Thyroid gland (tissue), 4 donors: ENCODE data around the gene BRAT1. TPM values are rescaled to one million over a fixed set of nuclear protein-coding genes. Genes with fewer than 3 reads are reported as not detected.
A peak's percentile ranks its signal among the peaks of the same experiment; 100 is the strongest.

Experiments used
- DNase-seq, 2 donors: peaks; one replicate each; pipeline ENCODE4 v3.0.0-alpha.2; 2019
- H3K27ac ChIP-seq, 3 donors: fragments of 200-600 bp; sonication (generic); 1 replicate in 2 of 3; 2 replicates in 1 of 3; pipeline ENCODE4 v1.5.1; 2016 to 2019; ENCODE audit warnings: mild to moderate bottlenecking in 1 of 3, moderate library complexity in 1 of 3
- H3K27me3 ChIP-seq: fragments of 200-600 bp; sonication (generic); one replicate; pipeline ENCODE4 v1.5.1; 2019
- H3K36me3 ChIP-seq, 2 donors: fragments of 200-600 bp; sonication (generic); one replicate each; pipeline ENCODE4 v1.5.1; 2016 to 2019
- H3K4me1 ChIP-seq, 2 donors: fragments of 200-600 bp; sonication (generic); one replicate each; pipeline ENCODE4 v1.5.1; 2017 to 2019
- H3K4me3 ChIP-seq, 3 donors: fragments of 200-600 bp; sonication (generic); replicated peaks in 1 of 3; 1 replicate in 2 of 3; 2 replicates in 1 of 3; pipeline ENCODE4 v1.5.1; 2016; ENCODE audit warnings: mild to moderate bottlenecking in 1 of 3
- H3K9me3 ChIP-seq: fragments of 200-600 bp; sonication (generic); one replicate; pipeline ENCODE4 v1.5.1; 2017
- POLR2A ChIP-seq, 2 donors: fragments of 450-650 bp; IDR thresholded peaks; one replicate each; pipeline ENCODE4 v1.6.1; 2017; ENCODE audit warnings: antibody characterized with exemption in 2 of 2, mild to moderate bottlenecking in 2 of 2, moderate library complexity in 1 of 2
- WGBS, 2 donors: methylation state at CpG; one replicate each; pipeline ENCODE4 v1.1.5; 2017; 5-methylcytosine and 5-hydroxymethylcytosine counted together
- intact Hi-C: fragments of 100-400 bp; cut with DNase I; formaldehyde crosslinking; loops from one replicate; pipeline ENCODE4 v1.15.1; 2023
- total RNA-seq, 4 donors: library from RNA; depleted of rRNA; stranded (reverse); fragments of >200 nt; gene quantifications; one replicate each; pipeline ENCODE4 v1.2.3, GENCODE V29; 2016
- TF ChIP-seq, protein P1 (sequence below), 6 experiments: fragments of 200-600 bp in 3 of 6; fragments of 450-650 bp in 3 of 6; sonication (generic) in 3 of 6; IDR thresholded peaks; one replicate each; pipeline ENCODE4 v1.5.1; 2016 to 2019; ENCODE audit warnings: antibody characterized with exemption in 6 of 6, mild to moderate bottlenecking in 2 of 6, inconsistent platforms in 1 of 6, moderate library complexity in 1 of 6

Gene BRAT1
- total RNA-seq, 4 donors from 2014 or later: 37.2 to 51.8 (median 45.6) TPM

DNA sequence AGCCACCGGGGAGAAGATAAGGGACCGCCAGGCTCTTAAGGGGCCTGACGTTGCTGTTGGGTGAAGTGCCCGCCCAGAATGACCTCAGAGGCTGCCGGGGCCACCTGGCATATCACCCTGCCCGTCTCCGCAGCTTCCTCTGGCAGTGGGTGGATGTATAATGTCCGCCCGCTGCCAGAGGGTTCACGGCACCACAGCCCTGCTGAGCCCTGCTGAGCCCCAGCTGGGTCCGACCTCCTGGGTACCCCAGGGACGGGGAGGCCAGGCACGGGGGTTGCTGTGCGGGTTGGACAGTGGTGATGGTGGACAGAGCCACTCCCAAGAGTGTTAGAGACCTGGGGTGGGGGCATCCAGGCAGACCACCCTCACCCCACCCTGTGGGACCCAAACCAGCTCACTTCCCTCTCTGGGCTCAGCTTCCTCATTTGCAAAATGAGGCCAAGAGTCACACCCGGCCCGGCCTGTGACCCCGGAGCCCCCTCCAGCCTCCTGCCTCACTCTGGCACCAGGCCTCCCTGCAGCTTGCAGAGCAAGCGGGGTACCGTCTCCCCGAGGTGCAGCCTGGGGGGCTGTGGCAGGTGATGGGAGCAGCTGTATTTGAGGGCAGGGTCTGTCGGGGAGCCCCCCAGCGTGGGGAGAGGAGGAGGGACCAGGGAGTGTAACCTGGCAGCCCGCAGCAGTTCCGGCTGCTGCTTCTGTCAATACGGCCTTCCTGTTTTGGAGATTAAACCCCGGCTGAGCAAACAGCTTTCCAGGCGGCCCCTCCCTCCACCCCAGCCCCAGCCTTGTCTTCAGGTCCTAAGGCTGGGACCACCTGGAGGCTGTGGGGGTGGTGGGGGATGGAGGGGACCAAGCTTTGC, 44.2 kb downstream of the BRAT1 start:
- Histone ChIP-seq H3K27me3 (no peaks in the 10 kb centered on the region), H3K36me3 (no peaks in the 10 kb centered on the region), H3K4me3 (no peak overlapping the region), H3K9me3 (no peaks in the 10 kb centered on the region), H3K27ac (peak overlapping the region in 2 of 3 donors; percentile 30 to 38), H3K4me1 (peaks cover 0 to 45% of the 10 kb centered on the region in 2 donors)
- intact Hi-C loops: no loop called here
- no peak for DNase-seq
- TF ChIP-seq, protein P1, sequence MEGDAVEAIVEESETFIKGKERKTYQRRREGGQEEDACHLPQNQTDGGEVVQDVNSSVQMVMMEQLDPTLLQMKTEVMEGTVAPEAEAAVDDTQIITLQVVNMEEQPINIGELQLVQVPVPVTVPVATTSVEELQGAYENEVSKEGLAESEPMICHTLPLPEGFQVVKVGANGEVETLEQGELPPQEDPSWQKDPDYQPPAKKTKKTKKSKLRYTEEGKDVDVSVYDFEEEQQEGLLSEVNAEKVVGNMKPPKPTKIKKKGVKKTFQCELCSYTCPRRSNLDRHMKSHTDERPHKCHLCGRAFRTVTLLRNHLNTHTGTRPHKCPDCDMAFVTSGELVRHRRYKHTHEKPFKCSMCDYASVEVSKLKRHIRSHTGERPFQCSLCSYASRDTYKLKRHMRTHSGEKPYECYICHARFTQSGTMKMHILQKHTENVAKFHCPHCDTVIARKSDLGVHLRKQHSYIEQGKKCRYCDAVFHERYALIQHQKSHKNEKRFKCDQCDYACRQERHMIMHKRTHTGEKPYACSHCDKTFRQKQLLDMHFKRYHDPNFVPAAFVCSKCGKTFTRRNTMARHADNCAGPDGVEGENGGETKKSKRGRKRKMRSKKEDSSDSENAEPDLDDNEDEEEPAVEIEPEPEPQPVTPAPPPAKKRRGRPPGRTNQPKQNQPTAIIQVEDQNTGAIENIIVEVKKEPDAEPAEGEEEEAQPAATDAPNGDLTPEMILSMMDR (IDR thresholded peaks at IDR 0.05): no peak
- no peak for TF ChIP-seq POLR2A (IDR thresholded peaks at IDR 0.05)
- 49 to 62% methylated on average over 9 to 20 of the region's 27 CpGs for WGBS, 2 donors

DNA sequence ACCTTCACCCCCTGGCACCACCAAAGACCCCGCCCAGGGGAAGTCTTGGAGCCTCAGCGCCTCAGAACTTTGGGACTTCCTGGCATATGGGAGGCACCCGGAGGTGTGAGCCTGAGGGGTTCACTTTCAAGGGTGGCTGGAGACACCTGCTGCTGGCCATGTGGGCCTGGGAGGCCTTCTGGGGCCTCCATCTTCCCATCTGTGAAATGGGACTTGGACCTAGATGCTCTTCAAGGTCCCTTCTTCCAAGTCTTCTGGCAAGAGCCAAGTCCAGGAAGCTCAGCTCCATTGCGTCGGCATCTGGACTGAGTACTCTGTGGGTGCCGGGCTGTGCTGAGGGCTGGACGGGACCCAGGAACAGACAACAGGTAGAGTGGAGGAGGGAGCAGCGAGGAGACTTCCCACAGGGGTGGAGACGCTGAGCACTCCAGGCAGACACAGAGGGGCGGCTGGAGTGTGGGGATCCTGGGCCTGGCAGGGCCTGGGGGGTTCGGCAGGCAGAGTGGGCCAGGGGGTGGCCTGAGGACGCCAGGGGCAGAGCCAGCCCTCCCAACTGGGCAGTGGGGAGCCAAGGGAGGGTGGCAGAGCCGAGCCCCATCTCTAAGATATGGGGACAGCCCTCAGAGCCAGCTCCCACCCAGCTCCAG, 45.1 kb downstream of the BRAT1 start:
- WGBS, 2 donors: 87 to 89% methylated on average over 11 to 12 of the region's 13 CpGs
- H3K4me1 ChIP-seq: peaks cover 0 to 45% of the 10 kb centered on the region in 2 donors
- intact Hi-C loops: no loop called here
- no peaks in the 10 kb centered on the region for H3K27me3 ChIP-seq
- no peak overlapping the region for H3K4me3 ChIP-seq
- H3K36me3 ChIP-seq: no peaks in the 10 kb centered on the region
- H3K27ac ChIP-seq: no peak overlapping the region
- no peak for DNase-seq
- TF ChIP-seq, protein P1 (IDR thresholded peaks at IDR 0.05): no peak
- TF ChIP-seq POLR2A (IDR thresholded peaks at IDR 0.05): no peak
- no peaks in the 10 kb centered on the region for H3K9me3 ChIP-seq

DNA sequence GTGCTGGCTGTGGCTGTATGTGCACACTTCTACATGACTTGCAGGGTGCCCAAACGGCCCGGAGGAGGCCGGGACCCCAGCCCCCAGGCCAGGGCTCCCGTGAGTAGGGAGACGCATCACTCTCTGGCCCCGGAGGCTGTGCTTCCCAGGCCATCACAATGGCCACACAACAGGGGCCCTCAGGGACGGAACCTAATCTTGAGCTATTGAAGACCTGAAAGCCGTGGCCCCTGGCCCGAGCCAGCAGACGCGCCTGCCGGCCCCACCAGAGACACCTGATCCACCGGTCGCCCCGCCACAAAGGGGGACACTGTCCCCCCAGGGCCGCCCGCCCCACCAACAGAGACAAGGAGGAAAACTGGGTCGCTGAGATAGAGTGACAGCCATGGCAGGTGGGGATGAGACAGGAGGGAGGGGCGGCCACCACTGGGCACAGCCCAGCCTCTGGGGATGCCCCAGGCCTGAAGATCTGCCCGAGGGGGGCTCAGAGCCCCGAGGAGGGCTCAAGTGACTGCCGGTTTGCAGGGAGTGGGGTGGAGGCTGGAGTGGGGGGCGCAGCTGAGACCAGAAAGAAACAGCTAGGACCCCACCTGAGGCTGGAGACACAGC, 45.9 kb downstream of the BRAT1 start:
- no peaks in the 10 kb centered on the region for H3K36me3 ChIP-seq
- TF ChIP-seq, protein P1 (IDR thresholded peaks at IDR 0.05): no peak
- TF ChIP-seq POLR2A (IDR thresholded peaks at IDR 0.05): no peak
- no peaks in the 10 kb centered on the region for H3K27me3 ChIP-seq
- DNase-seq: no peak
- H3K4me1 ChIP-seq: peaks cover 0 to 45% of the 10 kb centered on the region in 2 donors
- no peaks in the 10 kb centered on the region for H3K9me3 ChIP-seq
- intact Hi-C loops: no loop called here
- no peak overlapping the region for H3K4me3 ChIP-seq
- 73 to 90% methylated on average over 12 to 16 of the region's 23 CpGs for WGBS, 2 donors
- peak overlapping the region in 1 of 3 donors; percentile 28 for H3K27ac ChIP-seq

DNA sequence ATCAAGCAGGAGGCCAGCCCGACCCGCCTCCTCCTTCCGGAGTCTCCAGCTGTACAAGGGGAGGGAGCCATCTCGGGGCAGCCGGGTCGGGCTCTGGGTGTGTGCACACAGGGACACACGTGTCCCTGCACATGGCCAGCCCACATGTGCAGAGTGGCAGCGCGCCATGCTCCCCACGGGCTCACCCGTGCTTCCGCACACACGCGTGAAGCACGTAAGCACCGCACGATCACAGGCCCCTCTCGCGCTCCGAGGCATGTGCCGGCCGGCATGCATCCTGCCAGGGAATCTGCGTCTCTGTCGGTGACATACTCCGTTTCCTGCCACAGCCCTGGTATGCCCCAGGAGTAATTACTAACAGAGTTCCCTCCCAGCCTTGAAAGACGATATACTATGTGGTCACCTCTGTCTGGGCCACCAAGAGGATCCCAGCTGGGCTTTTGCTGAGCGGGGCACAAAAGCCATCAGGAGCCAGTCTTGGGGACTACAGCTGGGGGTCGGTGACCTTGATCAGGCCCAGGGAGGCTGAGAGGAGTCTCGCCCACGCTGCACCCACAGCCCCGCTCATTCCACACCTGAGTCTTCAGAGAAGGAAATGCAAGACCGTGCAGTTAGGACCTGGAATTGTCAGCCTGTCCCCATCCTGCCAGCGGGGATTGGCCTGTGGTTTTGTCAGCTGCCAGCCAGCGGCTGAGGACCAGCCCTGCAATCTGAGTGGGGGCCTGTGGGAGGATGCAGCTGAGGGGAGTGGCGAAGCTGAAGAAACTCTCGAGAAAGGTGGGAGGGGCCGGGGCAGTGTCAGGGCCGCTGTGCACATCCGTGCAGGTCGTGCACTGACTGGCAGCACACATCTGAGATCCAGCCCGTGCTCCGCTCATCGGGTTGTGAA, 46.8 kb downstream of the BRAT1 start:
- peak overlapping the region in 1 of 3 donors; percentile 28 for H3K27ac ChIP-seq
- WGBS, 2 donors: 60 to 69% methylated on average over 31 to 33 of the region's 43 CpGs
- H3K4me3 ChIP-seq: no peak overlapping the region
- H3K9me3 ChIP-seq: no peaks in the 10 kb centered on the region
- DNase-seq: peak; percentile 24 to 38
- intact Hi-C loops: no loop called here
- no peaks in the 10 kb centered on the region for H3K27me3 ChIP-seq
- no peaks in the 10 kb centered on the region for H3K36me3 ChIP-seq
- no peak for TF ChIP-seq POLR2A (IDR thresholded peaks at IDR 0.05)
- TF ChIP-seq, protein P1 (IDR thresholded peaks at IDR 0.05): no peak
- H3K4me1 ChIP-seq: peaks cover 0 to 45% of the 10 kb centered on the region in 2 donors
